HG03135 (cell line): ENCODE results near the gene SDK1.

Source experiments
- ATAC-seq: cut with Tn5 transposase; IDR thresholded peaks from one replicate; pipeline ENCODE4 v1.9.1; 2021; ENCODE audit warnings: mild to moderate bottlenecking, moderate library complexity; ENCODE audit not compliant: unreplicated experiment

The SDK1 gene

GRCh38 chr7:3408814-3409595, 108.0 kb downstream of the SDK1 start:
- ATAC-seq: no peak

GRCh38 chr7:3412871-3413270, 111.8 kb downstream of the SDK1 start:
- ATAC-seq: no peak

GRCh38 chr7:3415861-3416312, 114.8 kb downstream of the SDK1 start:
- no peak for ATAC-seq

- ATAC-seq: no peak
Measured at GRCh38 chr7:3416453-3416852, 115.4 kb downstream of the SDK1 start.

- ATAC-seq: no peak
Measured at GRCh38 chr7:3425087-3425486, 124.0 kb downstream of the SDK1 start.

- no peak for ATAC-seq
Measured at GRCh38 chr7:3426064-3426463, 125.0 kb downstream of the SDK1 start.

- ATAC-seq: no peak
Measured at GRCh38 chr7:3427957-3428356, 126.9 kb downstream of the SDK1 start.

- no peak for ATAC-seq
Measured at GRCh38 chr7:3429981-3430380, 128.9 kb downstream of the SDK1 start.

GRCh38 chr7:3430588-3430987, 129.5 kb downstream of the SDK1 start:
- ATAC-seq: no peak

- ATAC-seq: no peak
Measured at GRCh38 chr7:3431306-3431705, 130.3 kb downstream of the SDK1 start.

GRCh38 chr7:3432911-3433310, 131.9 kb downstream of the SDK1 start:
- ATAC-seq: no peak

- ATAC-seq: no peak
Measured at GRCh38 chr7:3434611-3435010, 133.6 kb downstream of the SDK1 start.

- ATAC-seq: no peak
Measured at GRCh38 chr7:3436112-3436511, 135.1 kb downstream of the SDK1 start.

GRCh38 chr7:3436746-3437145, 135.7 kb downstream of the SDK1 start:
- ATAC-seq: no peak

- ATAC-seq: no peak
Measured at GRCh38 chr7:3437467-3437866, 136.4 kb downstream of the SDK1 start.

GRCh38 chr7:3438352-3438751, 137.3 kb downstream of the SDK1 start:
- no peak for ATAC-seq

GRCh38 chr7:3439333-3440030, 138.4 kb downstream of the SDK1 start:
- ATAC-seq: no peak

GRCh38 chr7:3440509-3440908, 139.5 kb downstream of the SDK1 start:
- no peak for ATAC-seq

GRCh38 chr7:3443716-3444115, 142.7 kb downstream of the SDK1 start:
- no peak for ATAC-seq

GRCh38 chr7:3446786-3447185, 145.7 kb downstream of the SDK1 start:
- ATAC-seq: no peak

GRCh38 chr7:3451701-3452100, 150.6 kb downstream of the SDK1 start:
- ATAC-seq: no peak

- ATAC-seq: no peak
Measured at GRCh38 chr7:3453398-3453797, 152.3 kb downstream of the SDK1 start.
